ENCODE results near the gene EPO. TPM values are rescaled to one million over a fixed set of nuclear protein-coding genes. Genes with fewer than 3 reads are reported as not detected.
A peak's percentile ranks its signal among the peaks of the same experiment; 100 is the strongest.

The EPO gene
- total and polyA plus RNA-seq, 2 of the 8 experiments (the other 6 are each of a cell fraction or from before 2014, with no cell fraction given), result 0.42 to 0.95 TPM

DNA sequence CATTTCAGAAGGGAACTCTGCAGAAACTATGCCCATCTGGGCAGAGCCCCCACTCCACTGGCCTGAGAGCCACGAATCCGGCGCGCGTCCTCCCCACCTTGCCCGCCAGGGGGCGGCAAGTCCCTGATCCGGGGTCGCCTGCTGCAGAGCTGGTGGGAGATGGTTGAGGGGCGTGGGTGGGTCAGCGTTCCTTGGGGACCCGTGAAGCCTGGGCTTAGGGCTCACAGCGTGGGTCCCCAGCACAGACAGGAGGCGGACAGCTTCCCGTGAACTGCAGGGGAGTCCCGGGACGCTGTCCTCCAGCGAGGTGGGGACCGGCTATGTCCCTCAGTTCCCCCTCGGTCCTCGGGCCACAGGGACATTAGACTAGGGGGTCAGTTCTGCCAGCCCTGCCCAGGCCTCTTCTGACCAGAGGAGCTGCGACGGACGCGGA, 14.9 kb upstream of the EPO start (continued):
- TF ChIP-seq, protein P1, sequence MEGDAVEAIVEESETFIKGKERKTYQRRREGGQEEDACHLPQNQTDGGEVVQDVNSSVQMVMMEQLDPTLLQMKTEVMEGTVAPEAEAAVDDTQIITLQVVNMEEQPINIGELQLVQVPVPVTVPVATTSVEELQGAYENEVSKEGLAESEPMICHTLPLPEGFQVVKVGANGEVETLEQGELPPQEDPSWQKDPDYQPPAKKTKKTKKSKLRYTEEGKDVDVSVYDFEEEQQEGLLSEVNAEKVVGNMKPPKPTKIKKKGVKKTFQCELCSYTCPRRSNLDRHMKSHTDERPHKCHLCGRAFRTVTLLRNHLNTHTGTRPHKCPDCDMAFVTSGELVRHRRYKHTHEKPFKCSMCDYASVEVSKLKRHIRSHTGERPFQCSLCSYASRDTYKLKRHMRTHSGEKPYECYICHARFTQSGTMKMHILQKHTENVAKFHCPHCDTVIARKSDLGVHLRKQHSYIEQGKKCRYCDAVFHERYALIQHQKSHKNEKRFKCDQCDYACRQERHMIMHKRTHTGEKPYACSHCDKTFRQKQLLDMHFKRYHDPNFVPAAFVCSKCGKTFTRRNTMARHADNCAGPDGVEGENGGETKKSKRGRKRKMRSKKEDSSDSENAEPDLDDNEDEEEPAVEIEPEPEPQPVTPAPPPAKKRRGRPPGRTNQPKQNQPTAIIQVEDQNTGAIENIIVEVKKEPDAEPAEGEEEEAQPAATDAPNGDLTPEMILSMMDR (IDR thresholded peaks at IDR 0.05; ENCODE audit: control extremely low read depth in 1 of 3, insufficient read depth in 1 of 3, low read depth in 1 of 3, low read length in 3 of 3), result peak; percentile 90 to 94 (median 91)
- peak; percentile 68 for TF ChIP-seq MAX (IDR thresholded peaks at IDR 0.05)
- TF ChIP-seq POU5F1 (IDR thresholded peaks at IDR 0.05; ENCODE audit: low read depth, low read length), result no peak
- TF ChIP-seq EP300 (IDR thresholded peaks at IDR 0.05; ENCODE audit: borderline replicate concordance in 1 of 2, low read depth in 2 of 2, low read length in 2 of 2), result no peak
- no peak for TF ChIP-seq NRF1 (IDR thresholded peaks at IDR 0.05; ENCODE audit: low read depth, low read length)
- TF ChIP-seq TEAD4 (IDR thresholded peaks at IDR 0.05; ENCODE audit: low read depth, low read length), result peak; percentile 46; the same call in 1 of the 2 replicates
- peak; percentile 93 for TF ChIP-seq SAP30 (IDR thresholded peaks at IDR 0.05; ENCODE audit: insufficient read depth, insufficient replicate concordance, low read length)
- TF ChIP-seq SP2 (IDR thresholded peaks at IDR 0.05; ENCODE audit: low read length), result no peak
- no peak for TF ChIP-seq FOSL1 (IDR thresholded peaks at IDR 0.05; ENCODE audit: insufficient read depth, low read depth, low read length)

Measured in H1 (cell line).